MM.1S (cell line): Measurements from ENCODE around the gene LAMA3.

Experiments used
- DNase-seq: peaks from one replicate; pipeline ENCODE4 v3.0.0-alpha.2; 2015
- H2AFZ ChIP-seq: fragments of 300-600 bp; sonication (generic); 2 replicates; pipeline ENCODE4 v1.6.0; 2016; ENCODE audit warnings: antibody characterized with exemption, low read length
- H3F3A ChIP-seq: fragments of 300-600 bp; sonication (generic); 2 replicates; pipeline ENCODE4 v1.6.1; 2016; ENCODE audit warnings: mild to moderate bottlenecking, antibody characterized with exemption, low read length, moderate library complexity, mixed read lengths; ENCODE audit not compliant: insufficient read depth
- H3K27ac ChIP-seq: fragments of 300-600 bp; sonication (generic); 2 replicates; pipeline ENCODE4 v1.5.1; 2016; ENCODE audit warnings: mild to moderate bottlenecking, low read length
- H3K27me3 ChIP-seq: fragments of 300-600 bp; sonication (generic); replicated peaks from 2 replicates; pipeline ENCODE4 v1.6.0; 2016; ENCODE audit warnings: low read length; ENCODE audit not compliant: insufficient read depth
- H3K36me3 ChIP-seq: fragments of 300-600 bp; sonication (generic); replicated peaks from 2 replicates; pipeline ENCODE4 v1.6.1; 2016; ENCODE audit warnings: mild to moderate bottlenecking, low read length, mixed read lengths; ENCODE audit not compliant: insufficient read depth
- H3K4me1 ChIP-seq: fragments of 300-600 bp; sonication (generic); 2 replicates; pipeline ENCODE4 v1.6.1; 2016; ENCODE audit warnings: low read length, mixed read lengths
- H3K4me2 ChIP-seq: fragments of 300-600 bp; sonication (generic); 2 replicates; pipeline ENCODE4 v1.6.0; 2016; ENCODE audit warnings: low read depth, low read length
- H3K4me3 ChIP-seq: fragments of 300-600 bp; sonication (generic); 2 replicates; pipeline ENCODE4 v1.5.1; 2016; ENCODE audit warnings: low read length, mixed read lengths
- H3K79me2 ChIP-seq: fragments of 300-600 bp; sonication (generic); 2 replicates; pipeline ENCODE4 v1.6.1; 2016; ENCODE audit warnings: mixed run types, low read length, mixed read lengths
- H3K9ac ChIP-seq: fragments of 300-600 bp; sonication (generic); 2 replicates; pipeline ENCODE4 v1.6.1; 2016; ENCODE audit warnings: low read length, mixed read lengths
- H3K9me2 ChIP-seq: fragments of 300-600 bp; sonication (generic); replicated peaks from 2 replicates; pipeline ENCODE4 v1.6.1; 2016; ENCODE audit warnings: mild to moderate bottlenecking, low read length, mixed read lengths; ENCODE audit not compliant: insufficient read depth
- H3K9me3 ChIP-seq: fragments of 300-600 bp; sonication (generic); replicated peaks from 2 replicates; pipeline ENCODE4 v1.6.1; 2016; ENCODE audit warnings: mild to moderate bottlenecking, low read length, mixed read lengths; ENCODE audit not compliant: insufficient read depth
- H4K20me1 ChIP-seq: fragments of 300-600 bp; sonication (generic); 2 replicates; pipeline ENCODE4 v1.6.1; 2016; ENCODE audit warnings: mild to moderate bottlenecking, low read length, moderate library complexity, mixed read lengths; ENCODE audit not compliant: insufficient read depth
- CTCF ChIP-seq: fragments of 300-600 bp; sonication (generic); IDR thresholded peaks from 2 replicates; pipeline ENCODE4 v1.5.1; 2016; ENCODE audit warnings: antibody characterized with exemption, low read length, mixed read lengths
- EZH2 ChIP-seq: fragments of 300-600 bp; sonication (generic); optimal IDR thresholded peaks from 2 replicates; pipeline ENCODE3; 2017; ENCODE audit warnings: low read depth, mild to moderate bottlenecking, antibody characterized with exemption, low read length, mixed read lengths
- EZH2phosphoT487 ChIP-seq: fragments of 300-600 bp; sonication (generic); IDR thresholded peaks from 2 replicates; pipeline ENCODE4 v1.6.1; 2018; ENCODE audit warnings: antibody characterized with exemption, low read length

LAMA3 gene

GRCh38 chr18:23856466-23857163 is 167.4 kb downstream of the LAMA3 start:
- DNase-seq, result no peak
- H4K20me1 ChIP-seq, result no peaks in the 10 kb centered on the region
- H2AFZ ChIP-seq, result no peak overlapping the region
- no peaks in the 10 kb centered on the region for H3K27me3 ChIP-seq
- H3K4me2 ChIP-seq, result no peak overlapping the region
- H3K9me3 ChIP-seq, result no peaks in the 10 kb centered on the region
- no peaks in the 10 kb centered on the region for H3K36me3 ChIP-seq
- H3K9me2 ChIP-seq, result no peaks in the 10 kb centered on the region
- no peaks in the 10 kb centered on the region for H3K4me1 ChIP-seq
- TF ChIP-seq EZH2phosphoT487, result no peak
- H3K4me3 ChIP-seq, result no peak overlapping the region
- no peak overlapping the region for H3K27ac ChIP-seq
- H3F3A ChIP-seq, result no peaks in the 10 kb centered on the region
- H3K9ac ChIP-seq, result no peak overlapping the region
- no peaks in the 10 kb centered on the region for H3K79me2 ChIP-seq

GRCh38 chr18:23857164-23857552 is 167.9 kb downstream of the LAMA3 start:
- Histone ChIP-seq H3K4me3 (no peak overlapping the region), H4K20me1 (no peaks in the 10 kb centered on the region), H3K9me2 (no peaks in the 10 kb centered on the region), H3F3A (no peaks in the 10 kb centered on the region), H3K9me3 (no peaks in the 10 kb centered on the region), H3K27ac (no peak overlapping the region), H3K27me3 (no peaks in the 10 kb centered on the region), H3K4me1 (no peaks in the 10 kb centered on the region), H3K4me2 (no peak overlapping the region), H2AFZ (no peak overlapping the region), H3K79me2 (no peaks in the 10 kb centered on the region), H3K9ac (no peak overlapping the region), H3K36me3 (no peaks in the 10 kb centered on the region)
- no peak for TF ChIP-seq EZH2phosphoT487
- TF ChIP-seq CTCF, result no peak
- TF ChIP-seq EZH2, result no peak
- no peak for DNase-seq

- H3K4me1 ChIP-seq, result no peaks in the 10 kb centered on the region
- H3F3A ChIP-seq, result no peaks in the 10 kb centered on the region
- H3K27me3 ChIP-seq, result no peaks in the 10 kb centered on the region
- H3K9me3 ChIP-seq, result no peaks in the 10 kb centered on the region
- no peak overlapping the region for H3K4me3 ChIP-seq
- H3K9me2 ChIP-seq, result no peaks in the 10 kb centered on the region
- no peaks in the 10 kb centered on the region for H4K20me1 ChIP-seq
- no peak overlapping the region for H3K9ac ChIP-seq
- no peaks in the 10 kb centered on the region for H3K79me2 ChIP-seq
- no peak overlapping the region for H3K27ac ChIP-seq
- H3K4me2 ChIP-seq, result no peak overlapping the region
- DNase-seq, result no peak
- no peaks in the 10 kb centered on the region for H3K36me3 ChIP-seq
- no peak for TF ChIP-seq EZH2
- no peak for TF ChIP-seq CTCF
- TF ChIP-seq EZH2phosphoT487, result no peak
- H2AFZ ChIP-seq, result no peak overlapping the region
Measured at GRCh38 chr18:23857756-23858155, 168.5 kb downstream of the LAMA3 start.
